Erythroblast (primary cell): ENCODE measurements around the gene COL25A1.

Experiments
- GATA1 ChIP-seq: IDR thresholded peaks from 2 replicates; pipeline ENCODE4 v1.6.1; 2011; ENCODE audit warnings: low read depth, mild to moderate bottlenecking, control low read depth, low read length, moderate library complexity
- POLR2A ChIP-seq: IDR thresholded peaks from 2 replicates; pipeline ENCODE4 v1.6.1; 2011; ENCODE audit warnings: mild to moderate bottlenecking, low read length

- no peak for TF ChIP-seq POLR2A
- no peak for TF ChIP-seq GATA1
Observed at GRCh38 chr4:109238746-109239145, 63.7 kb downstream of the COL25A1 start.
